Measurements from ENCODE around the gene AR. TPM values are rescaled to one million over a fixed set of nuclear protein-coding genes. Genes with fewer than 3 reads are reported as not detected.

Gene AR
- total and polyA plus RNA-seq, 2 donors (not counting 1 experiment from before 2014, with no cell fraction given) = not detected

DNA sequence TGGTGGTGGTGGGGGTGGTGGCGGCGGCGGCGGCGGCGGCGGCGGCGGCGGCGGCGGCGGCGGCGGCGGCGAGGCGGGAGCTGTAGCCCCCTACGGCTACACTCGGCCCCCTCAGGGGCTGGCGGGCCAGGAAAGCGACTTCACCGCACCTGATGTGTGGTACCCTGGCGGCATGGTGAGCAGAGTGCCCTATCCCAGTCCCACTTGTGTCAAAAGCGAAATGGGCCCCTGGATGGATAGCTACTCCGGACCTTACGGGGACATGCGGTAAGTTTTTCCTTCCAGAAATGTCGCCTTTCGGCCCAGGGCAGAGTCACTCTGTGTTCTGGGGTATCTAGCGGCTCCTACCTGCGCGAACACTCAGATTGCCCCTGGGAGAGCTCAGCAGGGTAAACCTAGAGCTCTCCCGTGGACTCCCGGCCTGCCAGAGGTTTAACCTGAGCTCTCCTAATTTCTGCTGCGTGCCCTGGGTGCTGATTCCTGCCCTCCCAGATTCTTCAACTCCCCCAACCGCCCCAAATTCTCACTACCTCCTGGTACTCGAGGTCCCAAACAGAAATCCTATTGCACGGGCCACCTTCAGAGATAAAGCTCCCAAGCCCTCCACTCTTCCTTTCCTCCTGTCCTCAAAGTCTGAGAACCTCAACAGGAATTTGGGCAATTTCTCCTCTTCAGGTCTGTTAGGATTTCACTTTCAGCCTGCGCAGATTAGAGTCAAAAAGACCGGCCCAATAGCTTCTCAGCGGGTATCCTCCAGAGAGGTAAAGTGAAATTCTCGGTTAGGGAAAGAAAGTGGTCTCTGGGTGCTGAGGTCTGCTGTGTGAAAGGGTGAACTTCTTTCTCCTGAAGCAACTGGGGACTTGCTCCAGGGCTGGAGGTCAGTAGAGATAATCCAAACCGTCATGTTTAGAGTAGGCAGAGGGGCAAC lies 2.9 kb downstream of the AR start:
- H2AFZ ChIP-seq (ENCODE audit: insufficient read depth, low read depth, low read length, poor library complexity, severe bottlenecking) = no peak overlapping the region
- no peak overlapping the region for H3K9ac ChIP-seq (ENCODE audit: low read length)
- Mint-ChIP-seq H3K4me1 (peaks cover 2% of the 10 kb centered on the region), H3K27ac (no peak overlapping the region), H3K27me3 (peaks cover 17% of the 10 kb centered on the region), H3K4me3 (no peak overlapping the region), H3K9me3 (ENCODE audit: insufficient read depth) (no peaks in the 10 kb centered on the region)
- no peak overlapping the region for H3K4me3 ChIP-seq (ENCODE audit: control extremely low read depth in 1 of 5, extremely low read depth in 1 of 5, insufficient read depth in 1 of 5, low read depth in 2 of 5, low read length in 4 of 5)
- POLR2A ChIA-PET = no interaction called here
- H3K4me1 ChIP-seq (ENCODE audit: control insufficient read depth in 2 of 2, insufficient read depth in 2 of 2, low read length in 2 of 2) = no peaks in the 10 kb centered on the region
- CTCF ChIA-PET = no interaction called here
- intact Hi-C loops (cut with micrococcal nuclease) = no loop called here
- H4K20me1 ChIP-seq (ENCODE audit: control insufficient read depth, insufficient read depth, low read length, poor library complexity, severe bottlenecking) = no peaks in the 10 kb centered on the region
- peaks cover 0 to 10% (median 0%) of the 10 kb centered on the region in 4 experiments for H3K27me3 ChIP-seq (replicated peaks in 1 of 4; ENCODE audit: control extremely low read depth in 1 of 4, control insufficient read depth in 3 of 4, insufficient read depth in 4 of 4, low read length in 3 of 4)
- no peaks in the 10 kb centered on the region for H3K79me2 ChIP-seq (ENCODE audit: control insufficient read depth, insufficient read depth, low read length)
- 21% methylated on average over 35 of the region's 44 CpGs for WGBS (ENCODE audit: insufficient coverage)
- no peak for DNase-seq
- no peak overlapping the region for H3K4me2 ChIP-seq (replicated peaks; ENCODE audit: low read depth, low read length, poor library complexity, severe bottlenecking)
- TF ChIP-seq CTCF (IDR thresholded peaks at IDR 0.05) (no peak), EZH2 (IDR thresholded peaks at IDR 0.05; ENCODE audit: borderline replicate concordance, insufficient read depth, low read depth, low read length, poor library complexity, severe bottlenecking) (no peak)
- no peak for ATAC-seq (ENCODE audit: low read depth)
- no peak overlapping the region for H3K27ac ChIP-seq (ENCODE audit: low read length in 2 of 2)
- H3K36me3 ChIP-seq (replicated peaks in 1 of 2; ENCODE audit: control extremely low read depth in 1 of 2, control insufficient read depth in 1 of 2, extremely low read depth in 1 of 2, insufficient read depth in 2 of 2, low read length in 1 of 2) = no peaks in the 10 kb centered on the region
- no peaks in the 10 kb centered on the region for H3K9me3 ChIP-seq (ENCODE audit: control extremely low read depth in 1 of 3, control insufficient read depth in 2 of 3, insufficient read depth in 1 of 3, low read length in 2 of 3)

DNA sequence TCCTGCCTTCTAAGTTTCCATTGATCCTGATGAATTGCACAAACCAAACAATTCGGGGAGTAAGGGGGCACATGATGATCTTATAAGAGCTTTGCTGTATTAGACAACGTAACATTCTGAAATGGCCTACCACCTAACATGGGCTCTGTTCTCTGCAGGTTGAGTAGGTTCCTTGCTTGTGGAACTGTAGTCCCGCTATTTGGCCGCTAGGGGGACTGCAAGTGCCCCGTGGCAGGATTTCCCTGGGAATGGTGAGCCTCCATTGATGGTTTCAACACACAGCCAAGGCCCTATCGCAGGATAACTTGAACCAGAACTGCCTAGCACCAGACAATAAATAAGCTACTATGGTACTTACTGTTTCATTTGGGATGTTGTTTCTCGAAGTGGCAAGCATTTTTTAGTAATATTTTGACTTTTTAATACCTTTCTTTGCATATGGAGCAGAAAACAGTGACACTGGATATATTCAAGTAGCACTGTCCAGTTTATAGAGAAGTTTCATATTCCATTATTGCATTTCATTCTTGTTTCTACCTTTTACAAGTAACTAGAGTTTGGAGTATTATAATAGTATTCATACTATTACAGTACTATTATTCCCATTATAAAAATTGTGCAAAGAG lies 11.9 kb downstream of the AR start:
- Histone ChIP-seq H3K27ac (ENCODE audit: low read length in 2 of 2) (no peak overlapping the region), H3K27me3 (replicated peaks in 1 of 4; ENCODE audit: control extremely low read depth in 1 of 4, control insufficient read depth in 3 of 4, insufficient read depth in 4 of 4, low read length in 3 of 4) (no peaks in the 10 kb centered on the region), H2AFZ (ENCODE audit: insufficient read depth, low read depth, low read length, poor library complexity, severe bottlenecking) (no peak overlapping the region), H3K4me3 (ENCODE audit: control extremely low read depth in 1 of 5, extremely low read depth in 1 of 5, insufficient read depth in 1 of 5, low read depth in 2 of 5, low read length in 4 of 5) (no peak overlapping the region), H3K79me2 (ENCODE audit: control insufficient read depth, insufficient read depth, low read length) (no peaks in the 10 kb centered on the region), H3K4me2 (replicated peaks; ENCODE audit: low read depth, low read length, poor library complexity, severe bottlenecking) (no peak overlapping the region), H3K36me3 (replicated peaks in 1 of 2; ENCODE audit: control extremely low read depth in 1 of 2, control insufficient read depth in 1 of 2, extremely low read depth in 1 of 2, insufficient read depth in 2 of 2, low read length in 1 of 2) (no peaks in the 10 kb centered on the region), H4K20me1 (ENCODE audit: control insufficient read depth, insufficient read depth, low read length, poor library complexity, severe bottlenecking) (no peaks in the 10 kb centered on the region), H3K9ac (ENCODE audit: low read length) (no peak overlapping the region), H3K9me3 (ENCODE audit: control extremely low read depth in 1 of 3, control insufficient read depth in 2 of 3, insufficient read depth in 1 of 3, low read length in 2 of 3) (no peaks in the 10 kb centered on the region), H3K4me1 (ENCODE audit: control insufficient read depth in 2 of 2, insufficient read depth in 2 of 2, low read length in 2 of 2) (no peaks in the 10 kb centered on the region)
- Mint-ChIP-seq H3K9me3 (ENCODE audit: insufficient read depth) (no peaks in the 10 kb centered on the region), H3K4me3 (no peak overlapping the region), H3K27me3 (no peaks in the 10 kb centered on the region), H3K4me1 (no peaks in the 10 kb centered on the region), H3K27ac (no peak overlapping the region)
- CTCF ChIA-PET = no interaction called here
- DNase-seq (peak; percentile 1), ATAC-seq (ENCODE audit: low read depth) (no peak)
- no peak for TF ChIP-seq EZH2 (IDR thresholded peaks at IDR 0.05; ENCODE audit: borderline replicate concordance, insufficient read depth, low read depth, low read length, poor library complexity, severe bottlenecking)
- TF ChIP-seq CTCF (IDR thresholded peaks at IDR 0.05) = peak; percentile 38
- no CpG with 5 or more reads among the region's 7 CpGs for whole genome bisulfite sequencing (ENCODE audit: insufficient coverage)
- intact Hi-C loops (cut with micrococcal nuclease) = no loop called here
- POLR2A ChIA-PET = no interaction called here

All from B cell (primary cell).